Ovary (tissue), 3 donors: ENCODE results near the gene FAAH.

Experiments used
- CTCF ChIP-seq, 3 donors: fragments of 450-650 bp in 2 of 3; fragments of 200-600 bp in 1 of 3; IDR thresholded peaks; one replicate each; pipeline versions ENCODE4 v1.5.1 to v1.8.0; 2016 to 2022; ENCODE audit warnings: antibody characterized with exemption in 3 of 3, mild to moderate bottlenecking in 1 of 3
- POLR2A ChIP-seq: fragments of 450-650 bp; IDR thresholded peaks from one replicate; pipeline ENCODE4 v1.6.1; 2017; ENCODE audit warnings: antibody characterized with exemption, mild to moderate bottlenecking, moderate library complexity
- donor health status: DM: no; HTN: no; CAD: no.

- TF ChIP-seq CTCF (IDR thresholded peaks at IDR 0.05) (no peak), POLR2A (no peak)
Measured at GRCh38 chr1:46401964-46402626, 8.0 kb downstream of the FAAH start.
